HepG2 (cell line): ENCODE results near the gene PDXDC1. TPM values are rescaled to one million over a fixed set of nuclear protein-coding genes. Genes with fewer than 3 reads are reported as not detected.

Source experiments
- ARID2 ChIP-seq: sonication (generic); formaldehyde crosslinking; IDR thresholded peaks from 2 replicates; pipeline ENCODE4 v1.8.1; 2022; ENCODE audit warnings: mild to moderate bottlenecking, missing genetic modification reagents, borderline replicate concordance
- ARNTL ChIP-seq: sonication (generic); formaldehyde crosslinking; IDR thresholded peaks from 2 replicates; pipeline ENCODE4 v1.4.0; 2020; ENCODE audit warnings: mild to moderate bottlenecking, missing genetic modification reagents
- IRF9 ChIP-seq: sonication (generic); formaldehyde crosslinking; IDR thresholded peaks from 2 replicates; pipeline ENCODE4 v1.8.0; 2022; ENCODE audit warnings: missing genetic modification reagents, mild to moderate bottlenecking, borderline replicate concordance
- KLF16 ChIP-seq, 2 experiments: sonication (generic) in 1 of 2; formaldehyde crosslinking in 1 of 2; IDR thresholded peaks; 2 replicates each; pipeline versions ENCODE4 v1.6.1 to v1.8.0; 2016 to 2023; ENCODE audit warnings: missing genetic modification reagents in 2 of 2, missing compliant biosample characterization in 1 of 2
- KMT2B ChIP-seq: IDR thresholded peaks from 2 replicates; pipeline ENCODE4 v1.6.1; 2016; ENCODE audit warnings: missing genetic modification reagents, missing compliant biosample characterization
- NPAS2 ChIP-seq: sonication (generic); formaldehyde crosslinking; IDR thresholded peaks from 2 replicates; pipeline ENCODE4 v1.8.0; 2022; ENCODE audit warnings: mild to moderate bottlenecking, missing genetic modification reagents, borderline replicate concordance
- NR2C2 ChIP-seq: sonication (generic); formaldehyde crosslinking; IDR thresholded peaks from 2 replicates; pipeline ENCODE4 v1.4.0; 2020; ENCODE audit warnings: missing genetic modification reagents, mild to moderate bottlenecking, moderate library complexity, borderline replicate concordance
- POGZ ChIP-seq: sonication (generic); formaldehyde crosslinking; IDR thresholded peaks from 2 replicates; pipeline ENCODE4 v1.4.0; 2020; ENCODE audit warnings: mild to moderate bottlenecking, missing genetic modification reagents
- SMC3 ChIP-seq: IDR thresholded peaks from 2 replicates; pipeline ENCODE4 v1.6.1; 2011; ENCODE audit warnings: low read length, improper control_type of control experiment
- SP2 ChIP-seq: sonication (generic); formaldehyde crosslinking; IDR thresholded peaks from 2 replicates; pipeline ENCODE4 v1.5.1; 2020; ENCODE audit warnings: mild to moderate bottlenecking, missing genetic modification reagents
- STAT6 ChIP-seq: sonication (generic); formaldehyde crosslinking; IDR thresholded peaks from 2 replicates; pipeline ENCODE4 v1.4.0; 2020; ENCODE audit warnings: missing genetic modification reagents, mild to moderate bottlenecking, borderline replicate concordance
- TFE3 ChIP-seq: IDR thresholded peaks from 2 replicates; pipeline ENCODE4 v1.6.1; 2016
- TRIM22 ChIP-seq: fragments of 450-650 bp; IDR thresholded peaks from 2 replicates; pipeline ENCODE4 v1.6.1; 2017
- YEATS2 ChIP-seq: sonication (generic); formaldehyde crosslinking; IDR thresholded peaks from 2 replicates; pipeline ENCODE4 v1.4.0; 2020; ENCODE audit warnings: missing genetic modification reagents, borderline replicate concordance
- ZBTB21 ChIP-seq: sonication (generic); formaldehyde crosslinking; IDR thresholded peaks from 2 replicates; pipeline ENCODE4 v1.4.0; 2020; ENCODE audit warnings: missing genetic modification reagents
- ZEB1 ChIP-seq: IDR thresholded peaks from 2 replicates; pipeline ENCODE4 v1.6.1; 2012; ENCODE audit warnings: mild to moderate bottlenecking, low read depth, inconsistent platforms; ENCODE audit not compliant: insufficient replicate concordance
- ZNF280B ChIP-seq: sonication (generic); formaldehyde crosslinking; IDR thresholded peaks from 2 replicates; pipeline ENCODE4 v1.5.0; 2020; ENCODE audit warnings: missing genetic modification reagents, mild to moderate bottlenecking, borderline replicate concordance
- polyA plus RNA-seq, 8 experiments: library from polyadenylated mRNA; depleted of rRNA in 3 of 8; stranded (reverse) in 7 of 8; unstranded in 1 of 8; fragments of >200 nt; fragmentation: Illumina TruSeq in 4 of 8; extraction: Trizol in 4 of 8; gene quantifications; 2 replicates each; pipeline versions ENCODE4 v1.2.1 to v1.2.3, GENCODE V29; 2011 to 2016; ENCODE audit warnings: low read depth in 4 of 8, missing spikeins in 1 of 8, mixed read lengths in 1 of 8; ENCODE audit not compliant: insufficient read depth in 1 of 8
- total RNA-seq, 5 experiments: library from RNA; depleted of rRNA; stranded (reverse); fragments of >200 nt; fragmentation: Illumina TruSeq; extraction: Trizol; gene quantifications; 2 replicates each; pipeline ENCODE4 v1.2.3, GENCODE V29; 2016; ENCODE audit warnings: low read depth in 1 of 5

PDXDC1 gene
- total and polyA plus RNA-seq, 2 of the 13 experiments (the other 11 are each of a cell fraction or from before 2014, with no cell fraction given), result 133 to 169 TPM

GRCh38 chr16:15055141-15056053 lies 80.6 kb downstream of the PDXDC1 start (continued):
- 0 out of 2 replicates have a peak, but pooled peaks have one; percentile 62 for TF ChIP-seq STAT6
- peak in 1 of 2 experiments; percentile 46; a peak in 1 of 4 replicates for TF ChIP-seq KLF16 (CRISPR knock-in tag; IDR thresholded peaks at IDR 0.05)
- TF ChIP-seq ARNTL (CRISPR knock-in tag), result no peak
- no peak for TF ChIP-seq TRIM22
- TF ChIP-seq ZBTB21, result no peak
- no peak for TF ChIP-seq YEATS2
- TF ChIP-seq ZNF280B, result no peak; the same call in 1 of the 2 replicates
- no peak for TF ChIP-seq TFE3 (CRISPR knock-in tag)
- TF ChIP-seq SP2 (CRISPR knock-in tag), result no peak
- no peak for TF ChIP-seq SMC3
- TF ChIP-seq NPAS2 (CRISPR knock-in tag), result no peak
- no peak for TF ChIP-seq NR2C2 (CRISPR knock-in tag)
- TF ChIP-seq ZEB1, result no peak
- no peak; the same call in 1 of the 2 replicates for TF ChIP-seq KMT2B (CRISPR knock-in tag)
- TF ChIP-seq POGZ (CRISPR knock-in tag), result no peak; the same call in 1 of the 2 replicates
- no peak for TF ChIP-seq ARID2 (CRISPR knock-in tag)
- TF ChIP-seq IRF9 (CRISPR knock-in tag), result no peak; the same call in 1 of the 2 replicates
